Central memory CD8-positive, alpha-beta T cell (primary cell): ENCODE results near the gene LRP1B.

Experiments
- ATAC-seq: fragments of 150-1000 bp; cut with Tn5 transposase; replicated peaks from 2 replicates; pipeline ENCODE4 v1.10.0; 2022; ENCODE audit warnings: mild to moderate bottlenecking, moderate FRiP score, moderate number of reproducible peaks; ENCODE audit not compliant: poor library complexity, severe bottlenecking; ENCODE audit errors: extremely low read depth
- DNase-seq, 2 donors: peaks; one replicate each; pipeline ENCODE4 v3.0.0; 2021; ENCODE audit warnings: low spot score in 2 of 2
- H3K27ac Mint-ChIP-seq: one replicate; pipeline ENCODE4 v1.8.0; 2022; ENCODE audit warnings: low read depth, mild to moderate bottlenecking, moderate library complexity, mixed read lengths
- H3K27me3 Mint-ChIP-seq: one replicate; pipeline ENCODE4 v1.8.0; 2022; ENCODE audit warnings: mixed read lengths
- H3K36me3 Mint-ChIP-seq: one replicate; pipeline ENCODE4 v1.8.0; 2022; ENCODE audit warnings: mild to moderate bottlenecking, moderate library complexity, mixed read lengths; ENCODE audit not compliant: insufficient read depth
- H3K4me1 Mint-ChIP-seq: one replicate; pipeline ENCODE4 v1.8.0; 2022; ENCODE audit warnings: mixed read lengths
- H3K4me3 Mint-ChIP-seq: one replicate; pipeline ENCODE4 v1.8.0; 2022; ENCODE audit warnings: mild to moderate bottlenecking, moderate library complexity, mixed read lengths
- H3K9me3 Mint-ChIP-seq: one replicate; pipeline ENCODE4 v1.8.0; 2022; ENCODE audit warnings: mixed read lengths

The LRP1B gene

DNA sequence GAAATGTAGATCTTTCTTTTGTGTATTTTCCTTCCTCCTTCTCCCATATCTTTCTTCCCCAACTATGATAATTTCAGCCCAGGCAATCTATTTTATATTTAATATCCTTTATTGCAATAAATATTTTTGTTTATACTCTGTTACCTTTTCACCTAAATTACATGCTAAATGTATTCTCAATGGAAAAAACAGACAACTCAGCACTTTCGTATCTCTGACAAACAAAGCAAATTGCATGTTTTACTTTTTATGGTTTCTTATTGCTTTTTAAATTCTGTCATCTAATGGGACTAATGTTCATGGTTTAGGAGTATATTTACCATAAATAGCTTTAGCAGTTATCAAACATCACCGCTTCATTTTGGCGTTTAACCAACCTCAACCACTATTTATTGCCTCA, 74.0 kb downstream of the LRP1B start:
- ATAC-seq (no peak), DNase-seq (no peak)
- H3K36me3 Mint-ChIP-seq, result no peaks in the 10 kb centered on the region
- H3K27me3 Mint-ChIP-seq, result no peaks in the 10 kb centered on the region
- peaks cover 17% of the 10 kb centered on the region for H3K9me3 Mint-ChIP-seq
- H3K4me3 Mint-ChIP-seq, result no peak overlapping the region
- H3K27ac Mint-ChIP-seq, result no peak overlapping the region
- no peaks in the 10 kb centered on the region for H3K4me1 Mint-ChIP-seq

DNA sequence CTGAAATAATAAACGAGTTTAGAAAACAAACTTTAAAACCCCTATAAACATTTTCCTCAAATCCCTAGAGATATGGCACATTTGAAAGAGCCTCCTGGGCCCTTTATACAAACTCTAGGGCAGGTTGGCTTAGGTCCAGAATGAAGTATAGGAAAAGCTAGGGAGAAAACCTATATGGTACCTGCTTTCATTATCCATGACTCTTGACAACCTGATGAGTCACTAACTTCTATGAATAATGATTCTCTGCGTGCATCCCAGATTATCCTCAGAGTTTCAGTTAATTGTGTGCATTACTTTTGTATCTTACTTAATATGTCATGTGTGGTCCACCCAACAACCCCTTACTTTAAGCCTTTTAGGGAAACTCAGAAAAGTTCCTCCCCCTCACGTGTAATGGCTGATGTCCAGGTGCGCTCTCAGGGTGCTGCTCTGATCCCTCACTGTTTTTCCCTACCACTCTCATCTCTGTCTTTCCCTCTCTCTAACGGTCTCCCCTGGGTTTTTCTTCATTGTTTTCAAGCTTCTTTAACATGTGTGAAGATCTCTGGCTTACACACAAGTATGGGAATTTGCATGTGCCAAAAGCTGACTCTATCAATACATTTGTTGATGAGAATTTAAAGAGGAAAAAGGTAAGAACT, 78.5 kb downstream of the LRP1B start:
- Mint-ChIP-seq H3K27me3 (no peaks in the 10 kb centered on the region), H3K4me3 (no peak overlapping the region), H3K27ac (no peak overlapping the region), H3K9me3 (peaks cover 18% of the 10 kb centered on the region), H3K4me1 (no peaks in the 10 kb centered on the region), H3K36me3 (no peaks in the 10 kb centered on the region)
- no peak for ATAC-seq
- DNase-seq, result no peak

DNA sequence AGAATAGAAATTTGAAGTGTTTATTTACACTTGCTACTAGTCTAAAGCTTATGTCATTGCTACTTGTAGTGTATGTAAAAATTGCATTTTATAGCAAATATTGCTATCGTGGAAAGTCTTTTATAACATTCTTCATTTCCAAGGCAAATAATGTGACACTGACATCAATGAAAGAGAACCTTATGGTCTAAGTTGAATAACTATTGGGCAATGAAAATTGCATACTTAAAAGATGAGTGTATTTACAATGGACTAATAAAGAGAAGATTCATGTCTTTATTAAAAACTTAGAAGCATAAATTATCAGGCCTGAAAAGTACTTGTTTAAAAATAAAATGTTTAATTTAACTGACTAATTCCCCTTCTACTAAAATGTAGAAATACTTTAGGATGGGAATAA, 82.2 kb downstream of the LRP1B start:
- Mint-ChIP-seq H3K9me3 (peaks cover 13% of the 10 kb centered on the region), H3K27ac (no peak overlapping the region), H3K4me3 (no peak overlapping the region), H3K36me3 (no peaks in the 10 kb centered on the region), H3K27me3 (no peaks in the 10 kb centered on the region), H3K4me1 (no peaks in the 10 kb centered on the region)
- ATAC-seq, result no peak
- no peak for DNase-seq

DNA sequence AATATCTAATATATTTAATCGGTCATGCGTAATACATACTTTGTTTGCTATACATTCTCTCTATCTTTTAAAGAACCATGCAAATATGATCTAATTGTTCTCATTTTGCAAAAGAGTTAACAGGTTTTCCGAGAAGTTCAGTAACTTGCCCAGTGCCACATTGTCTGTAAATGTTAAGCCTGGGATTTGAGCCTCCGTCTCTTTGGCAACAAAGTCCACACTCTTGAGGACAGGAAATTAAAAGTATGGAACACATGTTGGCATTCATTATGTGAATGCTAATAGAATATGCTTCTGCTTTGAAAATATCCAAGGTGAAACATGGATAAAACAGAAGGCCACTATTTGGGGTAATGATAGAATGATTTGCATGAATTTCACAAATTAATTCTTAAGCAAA, 85.2 kb downstream of the LRP1B start:
- H3K9me3 Mint-ChIP-seq, result peaks cover 1% of the 10 kb centered on the region
- H3K36me3 Mint-ChIP-seq, result no peaks in the 10 kb centered on the region
- H3K4me1 Mint-ChIP-seq, result no peaks in the 10 kb centered on the region
- ATAC-seq, result no peak
- H3K27ac Mint-ChIP-seq, result no peak overlapping the region
- DNase-seq, result no peak
- no peaks in the 10 kb centered on the region for H3K27me3 Mint-ChIP-seq
- no peak overlapping the region for H3K4me3 Mint-ChIP-seq

GRCh38 chr2:142044197-142044596, 86.6 kb downstream of the LRP1B start:
- no peaks in the 10 kb centered on the region for H3K27me3 Mint-ChIP-seq
- no peaks in the 10 kb centered on the region for H3K36me3 Mint-ChIP-seq
- H3K9me3 Mint-ChIP-seq, result peaks cover 5% of the 10 kb centered on the region
- H3K4me3 Mint-ChIP-seq, result no peak overlapping the region
- no peaks in the 10 kb centered on the region for H3K4me1 Mint-ChIP-seq
- H3K27ac Mint-ChIP-seq, result no peak overlapping the region
- DNase-seq, result no peak
- no peak for ATAC-seq

DNA sequence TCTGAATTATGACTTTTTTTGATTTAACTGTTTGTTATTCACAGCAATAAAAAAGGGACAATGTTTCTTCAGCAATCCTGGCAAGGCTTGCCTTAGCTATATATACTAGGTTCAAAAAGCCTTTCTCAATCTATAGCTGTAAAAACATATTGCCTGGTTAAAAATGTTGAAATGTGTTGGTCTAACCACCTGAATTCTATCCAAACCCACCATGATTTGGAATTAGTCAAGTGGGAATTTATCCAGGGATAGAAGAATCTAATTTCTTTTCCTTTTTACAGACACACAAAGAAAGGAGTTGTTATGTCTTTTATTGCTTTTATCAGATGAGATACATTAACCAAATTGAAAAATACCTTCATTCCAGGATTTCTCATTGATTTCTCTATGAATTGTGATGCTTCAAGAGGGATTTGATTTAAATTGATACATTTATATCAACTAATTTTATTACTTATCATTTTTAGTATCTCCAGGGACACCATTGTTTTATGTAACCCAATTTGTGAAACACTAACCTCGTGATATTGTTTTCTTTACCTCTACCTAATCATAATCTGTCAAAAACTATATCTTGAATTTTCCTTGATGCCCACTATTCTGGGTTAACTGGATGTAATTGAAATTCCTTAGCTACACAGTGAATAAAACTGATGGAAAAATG, 88.1 kb downstream of the LRP1B start:
- Mint-ChIP-seq H3K27me3 (no peaks in the 10 kb centered on the region), H3K36me3 (no peaks in the 10 kb centered on the region), H3K9me3 (peaks cover 6% of the 10 kb centered on the region), H3K4me3 (no peak overlapping the region), H3K27ac (no peak overlapping the region), H3K4me1 (no peaks in the 10 kb centered on the region)
- DNase-seq (no peak), ATAC-seq (no peak)

- DNase-seq (no peak), ATAC-seq (no peak)
- Mint-ChIP-seq H3K4me3 (no peak overlapping the region), H3K9me3 (peaks cover 9% of the 10 kb centered on the region), H3K36me3 (no peaks in the 10 kb centered on the region), H3K27ac (no peak overlapping the region), H3K4me1 (no peaks in the 10 kb centered on the region), H3K27me3 (no peaks in the 10 kb centered on the region)
Measured at GRCh38 chr2:142041996-142042395, 88.8 kb downstream of the LRP1B start.

- no peak for ATAC-seq
- DNase-seq, result no peak
- Mint-ChIP-seq H3K27me3 (no peaks in the 10 kb centered on the region), H3K4me3 (no peak overlapping the region), H3K36me3 (no peaks in the 10 kb centered on the region), H3K27ac (no peak overlapping the region), H3K4me1 (no peaks in the 10 kb centered on the region), H3K9me3 (peaks cover 10% of the 10 kb centered on the region)
Measured at GRCh38 chr2:142041105-142041504, 89.7 kb downstream of the LRP1B start.

DNA sequence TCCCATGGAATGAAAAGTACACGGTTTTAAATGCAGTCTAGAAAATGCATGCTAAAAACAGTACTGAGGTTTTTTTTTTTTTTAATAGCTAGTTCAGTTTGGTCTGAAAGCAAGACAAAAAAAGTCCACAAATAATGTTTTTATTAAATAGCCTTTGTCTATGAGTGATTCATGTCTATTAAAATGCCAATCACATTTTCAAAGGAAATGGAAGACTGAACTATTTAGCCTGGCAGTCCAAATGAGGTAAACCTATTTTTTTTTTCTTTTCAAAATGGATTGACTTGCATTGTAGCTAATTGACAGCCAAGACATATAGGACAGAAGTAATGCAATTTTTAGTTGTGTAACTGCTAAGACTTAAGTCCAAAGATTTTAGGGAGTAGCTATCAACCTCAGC, 90.3 kb downstream of the LRP1B start:
- no peak overlapping the region for H3K27ac Mint-ChIP-seq

GRCh38 chr2:142038826-142039225, 92.0 kb downstream of the LRP1B start:
- no peaks in the 10 kb centered on the region for H3K4me1 Mint-ChIP-seq
- no peak overlapping the region for H3K27ac Mint-ChIP-seq
- H3K36me3 Mint-ChIP-seq, result no peaks in the 10 kb centered on the region
- peaks cover 16% of the 10 kb centered on the region for H3K9me3 Mint-ChIP-seq
- DNase-seq (no peak), ATAC-seq (no peak)
- H3K4me3 Mint-ChIP-seq, result no peak overlapping the region
- no peaks in the 10 kb centered on the region for H3K27me3 Mint-ChIP-seq

More for the DNA sequence above, 90.3 kb downstream of the LRP1B start:
- Mint-ChIP-seq H3K4me3 (no peak overlapping the region), H3K9me3 (peaks cover 16% of the 10 kb centered on the region), H3K36me3 (no peaks in the 10 kb centered on the region), H3K27me3 (no peaks in the 10 kb centered on the region), H3K4me1 (no peaks in the 10 kb centered on the region)
- ATAC-seq (no peak), DNase-seq (no peak)

- ATAC-seq (no peak), DNase-seq (no peak)
- Mint-ChIP-seq H3K27me3 (no peaks in the 10 kb centered on the region), H3K4me1 (no peaks in the 10 kb centered on the region), H3K9me3 (peaks cover 16% of the 10 kb centered on the region), H3K4me3 (no peak overlapping the region), H3K27ac (no peak overlapping the region), H3K36me3 (no peaks in the 10 kb centered on the region)
Measured at GRCh38 chr2:142037744-142038143, 93.1 kb downstream of the LRP1B start.

DNA sequence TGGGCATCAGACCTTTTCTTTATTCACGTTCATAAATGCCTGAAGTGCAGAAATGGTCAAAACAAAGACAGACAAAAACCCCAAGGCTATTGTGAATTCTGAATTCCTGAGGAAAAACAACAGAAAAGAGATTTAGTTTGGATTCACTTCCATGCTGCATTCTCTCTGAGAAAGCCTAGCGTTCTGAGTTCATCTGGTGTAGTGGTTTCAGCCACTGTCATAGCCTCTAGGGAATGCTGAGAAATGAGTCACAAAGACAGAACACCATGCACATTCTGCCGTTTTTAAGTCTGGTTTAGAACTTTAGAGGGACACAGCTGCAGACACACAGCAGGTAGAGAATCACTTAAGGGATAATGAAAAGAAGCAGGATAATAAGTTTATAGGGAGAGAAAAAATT, 93.8 kb downstream of the LRP1B start:
- Mint-ChIP-seq H3K4me3 (no peak overlapping the region), H3K4me1 (no peaks in the 10 kb centered on the region), H3K9me3 (peaks cover 16% of the 10 kb centered on the region), H3K27me3 (no peaks in the 10 kb centered on the region), H3K36me3 (no peaks in the 10 kb centered on the region), H3K27ac (no peak overlapping the region)
- ATAC-seq (no peak), DNase-seq (no peak)

- Mint-ChIP-seq H3K36me3 (no peaks in the 10 kb centered on the region), H3K4me1 (no peaks in the 10 kb centered on the region), H3K9me3 (peaks cover 20% of the 10 kb centered on the region), H3K27ac (no peak overlapping the region), H3K27me3 (no peaks in the 10 kb centered on the region), H3K4me3 (no peak overlapping the region)
- DNase-seq (no peak), ATAC-seq (no peak)
Measured at GRCh38 chr2:142033393-142033792, 97.4 kb downstream of the LRP1B start.
